ENCODE measurements around the gene SMYD5.

The SMYD5 gene

DNA sequence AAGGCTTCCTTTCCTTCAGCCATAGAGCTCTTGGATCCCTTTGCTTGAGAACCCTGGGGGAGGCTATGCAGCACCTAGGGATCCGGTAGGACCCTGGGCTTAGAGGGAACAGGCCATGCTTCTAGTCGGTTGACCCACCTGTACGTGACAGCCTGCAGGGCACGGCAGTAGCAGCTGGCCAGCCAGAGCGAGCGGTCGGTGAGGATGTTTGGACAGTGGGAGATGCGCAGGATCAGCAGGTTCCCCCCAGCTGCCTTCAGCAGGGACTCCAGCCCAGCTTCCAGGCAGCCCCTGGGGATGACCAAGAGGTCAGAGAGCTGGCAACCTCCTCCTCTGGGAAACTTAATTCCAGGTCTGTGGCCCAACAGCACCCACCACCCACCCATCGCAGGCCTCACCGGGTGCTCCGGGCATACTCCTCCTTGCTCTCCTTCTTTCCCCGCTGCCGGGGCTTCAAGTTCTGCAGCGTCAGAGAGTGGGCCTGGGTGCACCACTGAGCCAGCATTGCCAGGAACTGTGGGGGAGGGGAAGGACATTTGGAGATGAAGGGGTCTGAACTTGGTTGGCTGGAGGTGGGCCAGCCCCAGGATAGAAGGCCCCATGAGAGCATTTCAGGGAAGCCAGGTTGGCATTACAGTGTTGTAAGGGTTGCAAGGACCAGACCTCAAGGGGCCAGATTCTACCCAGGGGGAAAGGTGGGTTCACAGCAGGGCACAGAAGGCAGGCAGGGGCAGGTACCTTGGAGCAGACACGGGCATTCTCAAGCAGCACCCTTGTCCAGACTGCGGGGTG is 49.7 kb downstream of the SMYD5 start:
- in situ Hi-C loops (cut with MboI; ENCODE audit: low sequenced_read_pairs, unreplicated experiment) = no loop called here
- DNase-seq (ENCODE audit: low spot score) = no peak
- TF ChIP-seq, protein P1, sequence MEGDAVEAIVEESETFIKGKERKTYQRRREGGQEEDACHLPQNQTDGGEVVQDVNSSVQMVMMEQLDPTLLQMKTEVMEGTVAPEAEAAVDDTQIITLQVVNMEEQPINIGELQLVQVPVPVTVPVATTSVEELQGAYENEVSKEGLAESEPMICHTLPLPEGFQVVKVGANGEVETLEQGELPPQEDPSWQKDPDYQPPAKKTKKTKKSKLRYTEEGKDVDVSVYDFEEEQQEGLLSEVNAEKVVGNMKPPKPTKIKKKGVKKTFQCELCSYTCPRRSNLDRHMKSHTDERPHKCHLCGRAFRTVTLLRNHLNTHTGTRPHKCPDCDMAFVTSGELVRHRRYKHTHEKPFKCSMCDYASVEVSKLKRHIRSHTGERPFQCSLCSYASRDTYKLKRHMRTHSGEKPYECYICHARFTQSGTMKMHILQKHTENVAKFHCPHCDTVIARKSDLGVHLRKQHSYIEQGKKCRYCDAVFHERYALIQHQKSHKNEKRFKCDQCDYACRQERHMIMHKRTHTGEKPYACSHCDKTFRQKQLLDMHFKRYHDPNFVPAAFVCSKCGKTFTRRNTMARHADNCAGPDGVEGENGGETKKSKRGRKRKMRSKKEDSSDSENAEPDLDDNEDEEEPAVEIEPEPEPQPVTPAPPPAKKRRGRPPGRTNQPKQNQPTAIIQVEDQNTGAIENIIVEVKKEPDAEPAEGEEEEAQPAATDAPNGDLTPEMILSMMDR (IDR thresholded peaks at IDR 0.05; ENCODE audit: borderline replicate concordance, control extremely low read depth, extremely low read depth, insufficient read depth, missing control alignments) = no peak

GRCh38 chr2:73264332-73264606 is 50.2 kb downstream of the SMYD5 start:
- in situ Hi-C loops (cut with MboI; ENCODE audit: low sequenced_read_pairs, unreplicated experiment) = no loop called here
- TF ChIP-seq, protein P1 (IDR thresholded peaks at IDR 0.05; ENCODE audit: borderline replicate concordance, control extremely low read depth, extremely low read depth, insufficient read depth, missing control alignments) = no peak
- no peak for DNase-seq (ENCODE audit: low spot score)

DNA sequence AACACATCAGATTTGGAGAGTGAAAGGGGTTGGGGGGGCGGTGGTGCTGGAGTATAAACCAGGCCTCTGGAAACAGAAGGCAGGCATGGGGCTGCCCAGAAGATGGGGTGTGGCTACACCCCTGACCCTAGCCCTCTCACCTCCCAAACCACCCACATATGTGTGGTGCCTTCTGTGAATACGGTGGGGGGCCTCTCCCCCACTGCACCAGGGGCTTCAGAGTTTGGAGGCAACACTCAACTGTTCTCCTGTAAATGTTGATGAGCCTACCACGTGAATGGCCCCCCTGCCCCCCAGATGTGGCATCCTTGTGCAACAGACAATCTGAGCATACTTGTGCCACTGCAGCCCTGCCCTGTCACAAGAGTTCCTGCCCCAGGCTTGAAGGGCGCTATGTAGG is 50.7 kb downstream of the SMYD5 start:
- DNase-seq (ENCODE audit: low spot score) = no peak
- TF ChIP-seq, protein P1 (IDR thresholded peaks at IDR 0.05; ENCODE audit: borderline replicate concordance, control extremely low read depth, extremely low read depth, insufficient read depth, missing control alignments) = no peak
- in situ Hi-C loops (cut with MboI; ENCODE audit: low sequenced_read_pairs, unreplicated experiment) = no loop called here

GRCh38 chr2:73265298-73266060 is 51.4 kb downstream of the SMYD5 start:
- TF ChIP-seq, protein P1 (IDR thresholded peaks at IDR 0.05; ENCODE audit: borderline replicate concordance, control extremely low read depth, extremely low read depth, insufficient read depth, missing control alignments) = no peak
- DNase-seq (ENCODE audit: low spot score) = peak; percentile 23
- in situ Hi-C loops (cut with MboI; ENCODE audit: low sequenced_read_pairs, unreplicated experiment) = no loop called here

DNA sequence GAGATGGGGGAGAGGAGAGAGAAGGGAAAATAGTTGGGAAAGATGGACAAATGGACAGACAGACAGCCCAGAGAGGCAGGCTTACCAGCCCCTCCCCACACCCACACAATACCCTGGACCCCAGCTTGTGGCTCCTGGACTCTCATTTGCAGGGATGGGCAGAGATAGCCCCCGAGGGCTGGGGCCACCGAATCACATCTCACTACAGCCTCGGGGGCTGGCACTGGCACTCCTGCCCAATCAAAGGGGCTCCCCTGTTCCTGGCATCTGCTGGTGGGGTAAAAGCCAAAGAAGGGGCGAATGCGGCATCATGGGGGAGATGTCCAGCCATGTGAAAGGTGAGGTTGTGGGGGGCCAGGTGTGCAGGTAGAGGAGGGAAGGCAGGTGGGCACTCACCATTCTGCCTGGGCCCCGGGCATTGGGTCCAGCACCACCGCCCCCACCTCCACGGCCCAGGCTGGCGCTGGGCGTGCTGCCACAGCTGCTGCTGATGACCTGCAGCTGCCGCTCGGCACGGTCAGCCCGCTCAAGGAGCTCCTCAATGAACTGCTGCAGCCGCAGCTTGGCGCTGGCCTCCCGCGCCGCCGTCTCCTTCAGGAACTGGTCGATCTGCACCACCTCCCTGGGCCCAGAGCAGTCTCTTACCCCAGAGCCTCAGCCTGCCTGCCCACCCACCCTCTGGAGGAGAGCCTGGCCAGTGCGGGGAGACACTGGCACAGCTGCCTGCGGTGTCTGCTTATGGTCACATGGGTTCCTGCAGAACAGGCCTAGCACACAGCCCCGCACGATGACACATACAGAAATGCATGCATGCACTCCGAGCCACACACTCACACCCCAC is 52.2 kb downstream of the SMYD5 start:
- TF ChIP-seq, protein P1 (IDR thresholded peaks at IDR 0.05; ENCODE audit: borderline replicate concordance, control extremely low read depth, extremely low read depth, insufficient read depth, missing control alignments) = no peak
- peak; percentile 17 for DNase-seq (ENCODE audit: low spot score)
- in situ Hi-C loops (cut with MboI; ENCODE audit: low sequenced_read_pairs, unreplicated experiment) = no loop called here

DNA sequence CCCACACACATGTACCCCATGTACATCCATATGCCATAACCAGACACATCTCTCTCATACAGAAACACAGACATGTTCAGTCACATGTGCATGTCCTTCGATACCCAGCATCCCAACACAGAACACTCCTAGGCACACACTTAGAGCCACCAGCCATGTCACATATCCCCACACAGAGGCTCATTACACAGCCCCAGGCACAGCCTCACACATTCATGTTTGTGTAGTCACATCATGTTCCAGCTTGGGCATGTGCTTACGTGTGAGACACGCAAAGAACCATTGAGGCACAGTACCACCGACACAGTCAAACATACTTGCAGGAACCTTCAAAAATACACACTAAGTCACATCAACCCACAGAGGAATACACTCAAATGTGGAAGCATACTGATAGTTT is 53.0 kb downstream of the SMYD5 start:
- in situ Hi-C loops (cut with MboI; ENCODE audit: low sequenced_read_pairs, unreplicated experiment) = no loop called here
- no peak for DNase-seq (ENCODE audit: low spot score)
- TF ChIP-seq, protein P1 (IDR thresholded peaks at IDR 0.05; ENCODE audit: borderline replicate concordance, control extremely low read depth, extremely low read depth, insufficient read depth, missing control alignments) = no peak
